C4-2B (cell line): ENCODE data around the gene NPLOC4.

Experiments used
- ZFX ChIP-seq: fragments of 450-650 bp; IDR thresholded peaks from 2 replicates; pipeline ENCODE4 v1.6.1; 2017
- TF ChIP-seq, protein P1 (sequence below): fragments of 450-650 bp; conservative IDR thresholded peaks from 2 replicates; pipeline ENCODE4 v1.5.1; 2017; ENCODE audit warnings: mild to moderate bottlenecking

DNA sequence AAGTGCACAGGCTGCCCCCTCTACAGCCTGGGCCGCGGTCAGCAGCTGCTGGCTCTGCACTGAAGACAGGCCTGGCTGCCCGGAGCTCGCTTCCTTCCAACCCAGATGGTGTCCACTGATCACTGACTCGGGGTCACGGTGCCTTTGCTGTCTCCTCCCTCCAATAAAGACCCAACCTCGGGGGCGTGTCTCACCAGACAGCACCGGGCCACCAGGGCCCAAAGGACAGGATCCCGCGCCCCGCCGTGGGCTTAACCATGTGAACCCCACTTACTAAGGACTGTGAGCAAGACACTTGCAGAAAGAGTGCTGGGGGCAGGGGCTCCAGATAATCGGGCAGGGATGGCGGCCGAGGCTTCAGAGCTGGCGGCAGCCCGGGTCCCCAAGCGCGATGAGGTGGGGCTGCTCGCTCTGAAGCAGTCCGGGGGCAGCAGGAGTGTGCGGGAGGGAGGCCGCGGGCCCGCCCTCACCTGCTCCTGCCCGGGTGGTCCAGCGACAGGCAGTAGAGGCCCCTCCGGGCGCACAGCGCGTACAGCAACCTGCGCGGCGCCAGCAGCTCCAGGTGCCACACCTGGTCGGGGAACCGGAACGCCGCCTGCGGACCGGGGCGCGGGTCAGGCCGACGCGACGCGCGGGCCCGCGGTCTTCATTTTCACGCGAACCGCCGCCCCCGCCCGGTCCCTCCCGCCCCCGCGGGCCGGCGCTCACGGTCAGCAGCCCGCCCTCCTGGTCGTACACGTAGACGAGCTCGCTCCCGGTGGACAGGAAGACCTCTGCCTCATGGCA lies 85.3 kb downstream of the NPLOC4 start:
- TF ChIP-seq, protein P1, sequence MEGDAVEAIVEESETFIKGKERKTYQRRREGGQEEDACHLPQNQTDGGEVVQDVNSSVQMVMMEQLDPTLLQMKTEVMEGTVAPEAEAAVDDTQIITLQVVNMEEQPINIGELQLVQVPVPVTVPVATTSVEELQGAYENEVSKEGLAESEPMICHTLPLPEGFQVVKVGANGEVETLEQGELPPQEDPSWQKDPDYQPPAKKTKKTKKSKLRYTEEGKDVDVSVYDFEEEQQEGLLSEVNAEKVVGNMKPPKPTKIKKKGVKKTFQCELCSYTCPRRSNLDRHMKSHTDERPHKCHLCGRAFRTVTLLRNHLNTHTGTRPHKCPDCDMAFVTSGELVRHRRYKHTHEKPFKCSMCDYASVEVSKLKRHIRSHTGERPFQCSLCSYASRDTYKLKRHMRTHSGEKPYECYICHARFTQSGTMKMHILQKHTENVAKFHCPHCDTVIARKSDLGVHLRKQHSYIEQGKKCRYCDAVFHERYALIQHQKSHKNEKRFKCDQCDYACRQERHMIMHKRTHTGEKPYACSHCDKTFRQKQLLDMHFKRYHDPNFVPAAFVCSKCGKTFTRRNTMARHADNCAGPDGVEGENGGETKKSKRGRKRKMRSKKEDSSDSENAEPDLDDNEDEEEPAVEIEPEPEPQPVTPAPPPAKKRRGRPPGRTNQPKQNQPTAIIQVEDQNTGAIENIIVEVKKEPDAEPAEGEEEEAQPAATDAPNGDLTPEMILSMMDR, result no peak
- TF ChIP-seq ZFX, result peak; percentile 79; the same call in 1 of the 2 replicates
